Adipose tissue (tissue), 3 donors: ENCODE data around the gene PARP8. TPM values are rescaled to one million over a fixed set of nuclear protein-coding genes. Genes with fewer than 3 reads are reported as not detected.
"Not testable (repeated sequence)": the region's sequence is repeated elsewhere in the genome, so short reads cannot be mapped to it uniquely, and the experiment has no call there.

Experiments
- H3K27ac ChIP-seq: one replicate; pipeline ENCODE4 v1.5.1; 2013; ENCODE audit warnings: low read depth, low read length
- WGBS, 3 donors: extraction: QIAGEN DNeasy Blood & Tissue Kit; methylation state at CpG; one replicate each; pipeline ENCODE4 v1.1.7; 2013; 5-methylcytosine and 5-hydroxymethylcytosine counted together
- polyA plus RNA-seq, 3 donors: library from polyadenylated mRNA; stranded (reverse); fragments of 200-250 nt; gene quantifications; one replicate each; pipeline ENCODE4 v1.2.3, GENCODE V29; 2013
- donor health status: healthy with polysubstance abuse.
- donor health status: Bipolar disorder and iron deficiency.
- donor health status: healthy.

Gene PARP8, protein sequence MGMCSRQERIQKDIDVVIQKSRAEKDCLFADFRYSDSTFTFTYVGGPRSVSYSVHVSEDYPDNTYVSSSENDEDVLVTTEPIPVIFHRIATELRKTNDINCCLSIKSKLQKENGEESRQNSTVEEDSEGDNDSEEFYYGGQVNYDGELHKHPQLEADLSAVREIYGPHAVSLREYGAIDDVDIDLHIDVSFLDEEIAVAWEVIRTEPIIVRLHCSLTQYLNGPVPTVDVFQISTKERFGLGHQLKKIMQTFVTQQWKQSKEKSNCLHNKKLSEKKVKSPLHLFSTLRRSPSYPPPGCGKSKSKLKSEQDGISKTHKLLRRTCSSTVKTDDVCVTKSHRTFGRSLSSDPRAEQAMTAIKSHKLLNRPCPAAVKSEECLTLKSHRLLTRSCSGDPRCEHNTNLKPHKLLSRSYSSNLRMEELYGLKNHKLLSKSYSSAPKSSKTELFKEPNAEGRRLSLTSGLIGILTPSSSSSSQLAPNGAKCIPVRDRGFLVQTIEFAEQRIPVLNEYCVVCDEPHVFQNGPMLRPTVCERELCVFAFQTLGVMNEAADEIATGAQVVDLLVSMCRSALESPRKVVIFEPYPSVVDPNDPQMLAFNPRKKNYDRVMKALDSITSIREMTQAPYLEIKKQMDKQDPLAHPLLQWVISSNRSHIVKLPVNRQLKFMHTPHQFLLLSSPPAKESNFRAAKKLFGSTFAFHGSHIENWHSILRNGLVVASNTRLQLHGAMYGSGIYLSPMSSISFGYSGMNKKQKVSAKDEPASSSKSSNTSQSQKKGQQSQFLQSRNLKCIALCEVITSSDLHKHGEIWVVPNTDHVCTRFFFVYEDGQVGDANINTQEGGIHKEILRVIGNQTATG
- polyA plus RNA-seq = 1 to 10 TPM; 5.8 to 9.9 (median 7.6) TPM

DNA sequence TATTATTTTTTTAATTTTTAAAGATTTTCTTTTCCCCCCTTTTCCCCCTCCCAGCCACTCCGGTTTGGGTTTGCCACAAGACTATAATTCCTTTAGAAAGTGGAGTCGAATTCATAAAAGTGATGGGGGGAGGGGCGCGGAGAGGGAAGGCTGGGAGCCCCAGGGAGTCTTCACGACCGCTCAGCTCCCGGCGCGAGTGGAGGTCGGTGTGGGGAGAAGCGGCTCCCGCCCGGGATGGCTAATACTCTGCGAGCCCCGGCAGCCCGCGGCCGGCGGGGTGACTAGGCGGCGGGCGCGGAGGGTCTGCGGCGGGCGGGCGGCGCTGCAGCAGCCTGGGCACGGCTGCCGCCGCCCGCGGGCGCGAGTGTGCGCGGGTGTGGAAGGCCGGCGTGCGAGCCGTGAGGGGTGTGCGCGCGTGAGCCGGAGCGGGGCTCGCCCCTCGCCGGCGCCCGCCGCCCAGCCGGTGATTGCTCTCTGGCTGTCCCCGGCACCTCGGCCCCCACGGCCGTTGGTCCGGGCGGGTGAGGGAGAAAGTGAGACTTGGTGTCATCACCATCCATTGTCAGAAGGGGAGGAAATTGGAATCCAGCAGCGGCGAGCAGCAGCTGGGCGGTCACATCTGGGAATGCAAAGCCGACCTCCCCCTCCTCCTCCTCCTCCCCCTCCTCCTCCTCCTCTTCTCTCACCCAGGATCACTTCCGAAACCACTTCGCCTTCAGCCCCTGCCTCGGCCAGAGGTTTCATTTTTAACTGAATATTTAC is at the start of gene PARP8:
Gene PARP8, plus strand, starts transcription at position 377 of the 762 bp plus-strand sequence. CDS start 459 bp downstream, outside the sequence.
- 0 to 1% (median 1%) methylated on average over 57 to 66 of the region's 66 CpGs for WGBS, 3 donors
- H3K27ac ChIP-seq = peak within 1 kb of the TSS; percentile 83

DNA sequence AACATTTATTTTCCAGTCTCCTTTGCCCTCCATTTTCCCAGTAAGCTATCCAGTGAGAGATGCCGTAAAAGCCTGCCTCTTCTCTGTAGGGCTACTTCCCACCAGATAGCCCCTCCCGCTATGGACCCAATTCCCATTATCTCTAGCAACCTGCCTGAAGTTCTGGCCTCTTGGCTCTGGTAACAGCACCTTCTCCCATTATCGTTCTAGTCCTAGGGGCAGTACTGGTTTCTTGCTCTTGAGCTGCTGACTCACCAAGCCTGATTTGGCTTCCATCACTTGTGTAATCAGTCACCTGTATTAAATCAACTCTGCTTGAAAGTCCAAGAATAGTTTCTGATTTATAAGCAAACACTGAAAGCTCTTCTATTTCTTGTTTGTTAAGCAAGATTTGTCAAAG is 42.8 kb upstream of the PARP8 start:
- H3K27ac ChIP-seq = no peak overlapping the region
- WGBS, 3 donors = 60 to 87% (median 70%) methylated on average over 3 of the region's 3 CpGs

DNA sequence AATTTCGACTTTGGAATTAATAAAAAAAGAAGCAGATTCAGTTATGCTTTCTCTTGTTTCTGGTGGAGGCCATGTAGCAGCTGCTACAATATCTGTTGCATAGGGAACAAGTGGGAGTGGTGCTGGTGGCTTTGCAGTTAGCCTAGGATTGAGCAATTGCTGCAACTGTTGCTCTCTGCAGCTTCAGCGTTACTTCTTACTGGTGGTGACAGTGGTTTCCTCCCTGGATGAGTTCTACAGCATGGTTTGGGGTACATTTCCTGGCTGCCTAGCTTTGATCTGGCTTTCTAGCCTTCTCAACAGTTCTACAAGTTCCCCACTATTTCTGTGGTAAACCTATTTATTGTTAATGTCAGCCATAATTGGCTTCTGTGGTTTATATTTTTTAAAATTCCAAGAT is 31.6 kb upstream of the PARP8 start:
- H3K27ac ChIP-seq = not testable (repeated sequence)
- 47 to 66% (median 56%) methylated on average over 2 of the region's 2 CpGs for WGBS, 3 donors

DNA sequence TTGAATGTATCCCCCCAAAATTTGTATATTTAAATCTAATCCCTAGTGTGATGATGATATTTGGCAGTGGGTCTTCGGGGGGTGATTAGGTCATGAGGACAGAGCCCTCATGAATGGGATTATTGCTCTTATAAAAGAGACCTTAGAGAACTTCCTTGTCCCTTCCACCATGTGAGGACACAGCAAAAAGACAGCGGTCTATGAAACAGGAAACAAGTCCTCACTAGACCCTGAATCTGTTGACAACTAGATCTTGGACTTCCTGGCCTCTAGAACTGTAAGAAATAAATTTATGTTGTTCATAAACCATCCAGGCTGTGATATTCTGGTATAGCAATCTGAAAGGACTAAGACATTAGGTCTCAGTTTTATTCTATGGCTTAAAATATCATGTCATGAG is 28.9 kb upstream of the PARP8 start:
- 47 to 78% (median 55%) methylated on average over 2 of the region's 2 CpGs for WGBS, 3 donors

DNA sequence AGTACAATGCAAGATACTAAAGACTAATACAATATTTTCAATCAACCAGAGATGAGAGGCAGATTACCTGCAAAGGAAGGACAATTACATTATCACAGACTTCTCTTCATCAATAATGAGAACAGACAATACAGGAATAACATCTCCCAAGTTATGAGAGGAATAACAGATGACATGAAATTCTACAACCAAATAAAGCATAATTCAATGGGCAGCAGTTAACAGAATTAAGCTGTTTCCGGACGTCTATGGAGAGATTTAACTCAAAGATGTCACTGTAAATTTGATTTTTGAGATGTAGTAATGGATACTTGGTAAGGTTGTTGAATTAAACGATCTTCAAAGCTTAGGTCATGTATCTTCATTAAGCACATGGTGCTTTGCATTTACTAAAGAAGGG is 19.8 kb upstream of the PARP8 start:
- H3K27ac ChIP-seq = no peak overlapping the region
- 73 to 76% (median 74%) methylated on average over 3 of the region's 3 CpGs for WGBS, 3 donors

More for the DNA sequence above, 28.9 kb upstream of the PARP8 start:
- H3K27ac ChIP-seq = not testable (repeated sequence)

DNA sequence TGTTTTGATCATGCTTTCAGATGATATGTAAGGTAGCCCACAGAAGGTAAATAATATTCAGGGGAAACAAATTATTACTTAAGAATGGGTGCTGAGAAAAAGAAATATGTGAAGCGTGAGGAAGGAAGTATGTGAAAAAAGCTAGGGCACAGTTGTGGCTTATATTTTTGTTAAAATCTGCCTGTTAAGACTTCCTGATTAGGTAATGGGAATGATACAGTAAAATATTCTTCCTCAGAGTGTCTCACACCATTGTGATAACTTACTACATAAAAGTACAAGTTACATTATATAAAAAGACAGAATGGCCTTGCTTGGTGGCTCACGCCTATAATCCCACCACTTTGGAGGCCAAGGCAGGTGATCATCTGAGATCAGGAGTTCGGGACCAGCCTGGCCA is 18.7 kb upstream of the PARP8 start:
- 52 to 61% (median 61%) methylated on average over 3 of the region's 3 CpGs for WGBS, 3 donors
- no peak overlapping the region for H3K27ac ChIP-seq

DNA sequence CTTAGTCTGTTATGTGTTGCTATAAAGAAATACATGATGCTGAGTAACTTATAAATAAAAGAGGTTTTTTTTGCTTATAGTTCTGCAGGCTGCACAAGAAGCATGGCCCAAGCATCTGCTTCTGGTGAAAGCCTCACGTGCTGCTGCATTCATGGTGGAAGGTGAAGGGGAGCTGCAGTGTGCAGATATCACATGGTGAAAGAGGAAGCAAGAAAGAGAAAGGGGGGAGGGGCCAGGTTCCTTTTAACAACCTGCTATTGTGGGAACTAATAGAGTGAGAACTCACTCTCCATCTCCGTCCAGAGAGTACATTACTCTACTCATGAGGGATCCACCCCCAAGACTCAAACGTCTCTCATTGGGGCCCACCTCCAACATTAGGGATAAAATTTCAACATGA is 12.5 kb upstream of the PARP8 start:
- no peak overlapping the region for H3K27ac ChIP-seq

DNA sequence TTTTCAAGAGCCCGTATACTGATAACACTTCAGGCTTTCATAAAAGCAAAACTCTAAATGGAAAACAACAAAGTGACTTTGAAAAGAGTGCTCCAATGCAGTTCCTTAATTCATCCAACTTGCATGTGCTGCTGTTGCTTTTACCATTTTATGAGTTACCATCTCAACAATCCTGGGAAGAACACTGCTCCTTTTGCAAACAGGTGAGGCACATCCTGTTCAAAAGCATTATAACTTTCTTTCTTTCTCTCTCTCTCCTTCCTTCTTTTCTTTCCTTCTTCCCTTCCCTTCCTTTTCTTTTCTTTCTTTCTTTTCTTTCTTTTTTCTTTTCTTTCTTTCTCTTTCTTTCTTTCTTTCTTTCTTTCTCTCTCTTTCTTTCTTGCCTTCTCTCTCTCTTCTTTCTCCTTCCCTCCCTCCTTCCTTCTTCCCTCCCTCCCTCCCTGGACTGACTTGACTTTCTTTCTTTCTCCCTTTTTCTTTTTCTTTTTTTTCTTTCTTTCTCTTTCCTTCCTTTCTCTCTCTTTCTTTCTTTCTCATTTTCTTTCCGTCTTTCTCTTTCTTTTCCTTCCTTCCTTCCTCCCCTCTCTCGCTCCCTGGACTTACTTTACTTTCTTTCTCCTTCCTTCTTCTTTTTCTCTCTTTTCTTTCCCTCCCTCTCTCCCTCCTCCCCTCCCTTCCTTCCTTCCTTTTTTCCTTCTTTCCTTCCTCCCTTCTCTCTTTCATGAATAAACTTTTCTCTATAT is 11.2 kb upstream of the PARP8 start:
- no peak overlapping the region for H3K27ac ChIP-seq
- WGBS, 3 donors = 33 to 48% (median 43%) methylated on average over 3 of the region's 3 CpGs

More for the DNA sequence above, 12.5 kb upstream of the PARP8 start:
- 49 to 86% (median 65%) methylated on average over 3 of the region's 3 CpGs for WGBS, 3 donors

DNA sequence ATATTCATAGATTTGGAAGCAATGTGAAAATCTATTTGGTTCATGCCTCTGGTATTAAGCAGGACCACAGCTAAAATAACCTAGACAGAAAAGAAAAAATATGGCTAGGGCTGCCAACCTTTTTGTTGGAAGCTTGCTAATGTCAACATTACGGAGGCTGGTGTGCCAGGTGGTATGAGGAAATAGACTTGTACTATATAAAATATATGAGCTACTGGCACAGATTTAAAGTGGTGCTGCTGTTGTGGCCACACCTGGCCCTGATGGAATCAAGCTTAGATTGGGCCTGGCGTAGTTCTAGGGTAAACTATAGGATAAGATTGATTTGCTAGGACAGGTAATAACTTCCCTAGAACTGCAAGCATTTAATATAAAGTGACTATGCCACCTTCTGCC is 10.6 kb upstream of the PARP8 start:
- no peak overlapping the region for H3K27ac ChIP-seq
- WGBS, 3 donors = 29 to 85% (median 85%) methylated on average over 2 of the region's 2 CpGs

DNA sequence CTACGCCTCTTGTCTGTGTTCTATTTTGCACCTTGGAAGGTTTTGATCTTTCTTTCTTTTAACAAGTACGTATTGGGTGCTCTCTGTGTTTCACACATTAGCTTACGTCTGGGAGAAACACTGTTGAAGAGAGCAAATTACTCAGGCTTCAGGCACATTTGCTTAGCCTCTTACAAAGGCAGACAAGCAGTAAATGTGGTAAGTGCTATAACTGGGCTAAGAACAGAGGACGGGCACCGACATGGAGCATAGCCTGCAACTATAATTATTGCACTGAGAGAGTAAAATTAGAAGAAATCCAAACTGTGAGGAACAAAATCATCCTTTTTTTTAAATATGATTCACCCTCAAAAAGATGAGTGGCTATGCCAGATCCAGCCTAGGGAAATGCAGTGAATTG is 9.4 kb upstream of the PARP8 start:
- no peak overlapping the region for H3K27ac ChIP-seq
- 94 to 96% (median 95%) methylated on average over 5 of the region's 5 CpGs for WGBS, 3 donors

DNA sequence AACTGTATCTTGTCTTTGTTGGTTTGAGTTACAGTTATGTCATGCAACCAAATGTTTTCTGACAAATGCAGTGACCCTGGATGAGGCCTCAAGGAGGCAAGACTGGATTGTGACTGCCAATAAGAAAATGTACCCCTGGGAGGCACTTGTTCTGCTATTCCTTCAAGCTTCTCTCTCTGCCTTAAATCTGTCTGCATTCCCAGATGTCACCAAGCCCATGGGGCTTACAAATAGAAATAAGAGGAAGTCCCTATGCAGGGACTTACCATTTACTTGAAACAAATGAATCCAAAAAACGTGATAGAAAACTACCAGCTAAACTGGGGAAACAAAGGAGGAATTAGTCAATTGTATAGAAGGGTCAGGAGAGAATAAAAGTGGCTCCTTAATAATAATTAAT is 8.2 kb upstream of the PARP8 start:
- 54 to 79% (median 56%) methylated on average over 1 of the region's 1 CpG for WGBS, 3 donors
- no peak overlapping the region for H3K27ac ChIP-seq

DNA sequence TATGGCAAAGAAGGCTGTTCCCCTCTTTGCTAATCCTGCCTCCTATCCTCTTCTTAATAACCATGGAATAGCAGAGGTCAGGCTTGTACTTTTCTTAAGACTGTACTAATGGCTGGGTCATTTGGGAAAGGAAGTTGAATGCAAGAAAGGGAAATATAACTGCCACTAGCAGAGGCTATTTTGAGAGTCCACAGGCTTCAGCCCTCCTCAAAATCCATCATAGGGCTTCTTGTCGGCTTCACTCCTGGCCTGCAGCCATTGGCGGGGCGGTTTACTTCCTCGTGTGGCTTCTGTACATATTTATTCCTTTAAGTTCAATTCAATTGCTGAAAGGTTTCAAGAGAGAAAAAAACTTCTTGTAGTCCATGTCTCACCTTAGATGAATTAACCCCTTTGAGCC is 2.8 kb upstream of the PARP8 start:
- no peak overlapping the region for H3K27ac ChIP-seq

DNA sequence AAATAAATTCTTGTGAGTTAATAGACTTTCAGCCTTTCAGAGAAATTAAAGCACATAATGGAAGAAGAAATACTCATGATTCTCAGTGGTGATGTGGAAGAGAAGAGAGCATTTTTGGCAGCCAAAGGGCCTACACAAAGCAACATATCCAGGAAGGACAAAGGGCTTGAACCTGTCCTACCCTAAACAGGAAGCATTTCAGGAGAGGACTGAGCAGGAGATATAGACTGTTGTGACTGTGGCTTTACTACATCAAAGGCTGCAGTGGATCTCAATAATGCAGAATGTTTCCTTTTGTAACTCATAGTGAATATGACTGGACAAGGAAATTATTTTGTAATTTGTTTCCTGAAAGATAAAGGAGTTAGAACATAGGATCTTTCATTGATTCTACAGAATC is 1.3 kb upstream of the PARP8 start:
- H3K27ac ChIP-seq = no peak overlapping the region

More for the DNA sequence above, 2.8 kb upstream of the PARP8 start:
- 39 to 68% (median 40%) methylated on average over 4 of the region's 4 CpGs for WGBS, 3 donors

DNA sequence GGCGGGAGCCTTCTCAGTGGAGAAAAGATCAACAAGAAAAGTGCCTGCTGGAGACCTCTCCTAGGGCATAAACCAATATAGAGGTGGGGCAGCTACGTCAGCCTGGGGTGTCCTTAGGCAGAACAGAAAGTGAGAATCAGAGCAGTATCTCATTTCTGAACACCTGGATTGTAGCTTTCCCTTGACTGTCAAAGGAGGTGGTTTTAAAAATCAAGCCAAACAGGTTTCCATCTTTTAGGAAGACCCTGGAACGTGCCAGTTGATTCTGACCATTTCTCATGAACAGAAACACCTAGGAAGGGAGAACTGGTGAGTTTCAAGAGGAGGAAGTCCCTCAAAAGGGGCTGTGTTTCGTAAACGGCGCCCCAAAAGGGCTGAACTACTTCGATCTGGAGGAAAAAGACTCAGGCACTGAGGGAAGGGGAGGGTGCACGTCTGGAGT is 655 bp upstream of the PARP8 start:
- not testable (repeated sequence) for H3K27ac ChIP-seq
- WGBS, 3 donors = 37 to 57% (median 49%) methylated on average over 8 of the region's 8 CpGs

DNA sequence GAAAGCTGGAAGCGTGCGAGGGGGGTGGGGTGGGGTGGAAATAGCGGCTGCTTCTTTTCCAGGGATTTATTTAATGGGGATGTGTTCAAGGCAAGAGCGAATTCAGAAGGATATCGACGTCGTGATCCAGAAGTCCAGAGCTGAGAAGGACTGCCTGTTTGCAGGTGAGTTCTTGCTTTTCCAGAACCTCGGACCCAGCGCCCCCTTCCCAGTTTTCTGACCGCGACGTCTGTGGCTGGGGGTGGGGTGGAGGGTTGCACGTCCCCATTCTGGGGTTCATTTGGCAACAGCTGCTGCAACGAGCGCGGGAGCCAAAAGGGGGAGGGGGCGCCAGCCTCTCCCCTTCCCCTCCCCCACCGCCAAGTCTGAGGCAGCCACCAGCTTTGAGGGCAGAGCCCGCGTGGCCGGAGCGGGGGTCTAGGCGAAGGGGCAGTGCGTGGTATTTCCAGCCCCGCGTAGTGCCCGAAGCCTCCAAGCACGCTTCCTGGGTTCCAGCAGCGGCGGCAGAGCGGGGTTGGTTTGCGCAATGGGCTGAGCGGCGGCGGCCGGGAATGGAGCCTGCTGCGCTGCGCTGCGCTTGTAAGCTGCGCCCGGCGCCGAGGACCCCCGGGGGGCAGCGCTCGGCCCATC is 701 bp downstream of the PARP8 start:
- peak overlapping the region; percentile 83 for H3K27ac ChIP-seq
- 0 to 1% (median 0%) methylated on average over 41 to 46 of the region's 46 CpGs for WGBS, 3 donors

DNA sequence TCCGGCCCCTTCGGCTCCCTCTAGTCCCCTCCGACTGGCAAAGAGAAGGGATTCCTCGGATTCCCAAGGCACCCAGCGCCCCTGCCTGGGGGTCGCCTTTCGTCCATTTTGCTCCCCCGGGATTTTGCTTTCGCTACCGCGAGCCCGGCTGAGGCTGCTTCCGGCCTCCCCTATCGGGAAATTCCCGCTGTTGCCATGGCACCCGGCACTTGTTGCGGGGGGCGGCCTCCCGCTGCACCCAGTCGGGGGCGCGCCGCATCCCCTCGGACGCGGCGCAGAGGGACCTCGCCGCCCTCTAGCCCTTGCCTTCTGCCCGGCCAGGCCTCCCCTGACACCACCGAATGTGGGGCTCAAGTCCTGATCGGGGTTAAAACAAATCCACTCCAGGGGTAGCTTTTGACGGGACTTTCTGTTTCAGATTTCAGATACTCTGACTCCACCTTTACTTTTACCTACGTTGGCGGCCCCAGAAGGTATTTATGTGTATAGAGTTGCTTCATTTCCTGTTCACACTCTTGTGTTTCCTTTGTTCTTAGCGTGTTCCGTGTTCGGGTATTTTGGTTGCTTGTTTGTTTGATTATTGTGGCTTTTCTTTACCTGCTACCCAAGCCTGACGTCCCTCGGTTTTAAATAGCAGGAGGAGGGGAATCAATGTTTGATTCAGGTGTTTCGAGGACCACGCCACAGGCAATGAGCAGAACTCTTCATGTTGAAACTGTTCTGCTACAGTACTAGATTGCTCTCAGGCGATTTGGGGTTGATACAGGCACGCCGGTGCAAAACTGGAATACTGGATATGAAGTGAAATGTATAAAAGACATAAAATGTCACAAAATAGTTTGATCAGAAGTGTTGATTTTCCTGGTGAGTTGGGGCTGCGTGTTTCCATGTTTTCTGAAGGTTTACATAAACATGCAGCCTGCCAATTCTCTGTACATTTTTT is 1.5 kb downstream of the PARP8 start:
- WGBS, 3 donors = 1 to 2% (median 1%) methylated on average over 46 of the region's 46 CpGs
- H3K27ac ChIP-seq = peak overlapping the region; percentile 83

DNA sequence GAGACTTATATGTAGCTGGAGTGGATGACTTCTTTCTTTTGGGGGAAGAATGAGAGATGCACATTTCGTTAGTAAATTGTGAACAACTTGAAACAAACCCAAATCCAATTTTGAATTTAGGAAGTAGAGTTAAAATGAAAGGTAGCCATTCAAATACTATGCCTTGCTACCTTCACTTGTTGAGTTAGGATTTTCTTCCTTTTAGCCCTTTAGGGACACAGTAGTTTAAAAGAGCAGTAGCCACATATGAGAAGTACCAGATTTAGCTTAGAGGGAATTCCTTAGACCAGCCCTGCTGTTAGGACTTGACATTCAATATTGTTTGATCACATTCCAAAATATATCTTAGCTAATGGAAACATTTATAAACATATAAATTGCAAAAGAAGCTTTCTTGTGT is 2.2 kb downstream of the PARP8 start:
- WGBS, 3 donors = 22 to 36% (median 28%) methylated on average over 1 of the region's 1 CpG
- not testable (repeated sequence) for H3K27ac ChIP-seq
